Breast epithelium (tissue), 3 donors: ENCODE results near the gene CCDC106.

Experiments used
- CTCF ChIP-seq, 3 donors: fragments of 450-650 bp; IDR thresholded peaks; one replicate each; pipeline ENCODE4 v1.5.1; 2016 to 2017; ENCODE audit warnings: antibody characterized with exemption in 3 of 3, mild to moderate bottlenecking in 3 of 3, moderate library complexity in 3 of 3
- POLR2A ChIP-seq: fragments of 450-650 bp; IDR thresholded peaks from one replicate; pipeline ENCODE4 v1.6.1; 2016; ENCODE audit warnings: antibody characterized with exemption, mild to moderate bottlenecking, moderate library complexity
- POLR2AphosphoS5 ChIP-seq, 3 donors: sonication (generic); formaldehyde crosslinking; IDR thresholded peaks; one replicate each; pipeline ENCODE4 v1.6.1; 2017; ENCODE audit warnings: antibody characterized with exemption in 3 of 3

- TF ChIP-seq CTCF (IDR thresholded peaks at IDR 0.05) (no peak), POLR2AphosphoS5 (IDR thresholded peaks at IDR 0.05) (no peak), POLR2A (no peak)
These were observed 31.6 kb upstream of the CCDC106 start for GRCh38 chr19:55616395-55616875.
